Activated naive CD8-positive, alpha-beta T cell treated with anti-CD3 and anti-CD28 coated beads, Interleukin-2, amount 50 U/mL, for 24 hours (primary cell): ENCODE measurements around the gene RPL23.

Experiments used
- ATAC-seq: fragments of 150-1000 bp; cut with Tn5 transposase; one replicate; pipeline ENCODE4 v1.10.0; 2021
- DNase-seq: peaks from one replicate; pipeline ENCODE4 v3.0.0; 2021
- H3K27ac Mint-ChIP-seq: one replicate; pipeline ENCODE4 v1.8.0; 2021; ENCODE audit warnings: mild to moderate bottlenecking, mixed read lengths
- H3K27me3 Mint-ChIP-seq: one replicate; pipeline ENCODE4 v1.8.0; 2021; ENCODE audit warnings: mixed read lengths
- H3K36me3 Mint-ChIP-seq: one replicate; pipeline ENCODE4 v1.8.0; 2021; ENCODE audit warnings: low read depth, mixed read lengths
- H3K4me1 Mint-ChIP-seq: one replicate; pipeline ENCODE4 v1.8.0; 2021; ENCODE audit warnings: mixed read lengths
- H3K4me3 Mint-ChIP-seq: one replicate; pipeline ENCODE4 v1.8.0; 2021; ENCODE audit warnings: mild to moderate bottlenecking, moderate library complexity, mixed read lengths
- H3K9me3 Mint-ChIP-seq: one replicate; pipeline ENCODE4 v1.8.0; 2021; ENCODE audit warnings: mixed read lengths

Gene RPL23

GRCh38 chr17:38890410-38890746 lies 36.9 kb upstream of the RPL23 start:
- Mint-ChIP-seq H3K27me3 (no peaks in the 10 kb centered on the region), H3K9me3 (no peaks in the 10 kb centered on the region), H3K36me3 (peaks cover 19% of the 10 kb centered on the region), H3K4me1 (peaks cover 86% of the 10 kb centered on the region), H3K4me3 (peak overlapping the region; percentile 24), H3K27ac (peak overlapping the region; percentile 80)
- DNase-seq (no peak), ATAC-seq (peak; percentile 9)

DNA sequence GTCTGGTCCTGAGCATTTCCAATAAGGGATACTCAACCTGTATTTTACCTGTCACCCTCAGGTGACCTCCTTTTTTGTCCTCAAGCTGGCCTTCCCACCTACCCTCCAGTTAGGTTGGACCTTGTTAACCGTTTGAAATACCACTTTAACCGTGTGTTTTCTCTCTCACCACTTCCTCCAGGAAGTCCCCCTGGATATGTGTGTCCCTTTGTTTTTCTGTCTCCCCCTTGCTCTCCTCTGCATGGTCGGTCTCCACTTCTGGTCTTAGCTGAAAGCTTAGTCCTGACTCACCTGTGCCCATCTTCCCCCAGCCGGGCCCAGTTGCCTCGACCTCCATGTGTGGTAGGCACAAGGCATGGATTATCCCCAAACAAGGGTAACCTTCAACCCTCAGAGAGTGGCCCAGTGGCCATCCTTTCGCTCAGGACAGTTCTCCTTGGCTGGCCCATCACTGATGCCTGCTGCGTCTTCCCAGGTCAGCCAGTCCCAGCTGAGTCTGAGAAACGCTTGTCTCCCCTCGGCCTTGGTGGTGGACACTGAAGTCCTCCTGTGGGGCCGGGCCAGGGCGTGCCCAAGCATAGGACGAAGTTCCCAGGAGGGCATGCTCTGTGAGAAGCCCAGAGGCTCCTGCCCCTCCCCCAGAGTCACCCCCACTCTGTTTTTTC lies 36.4 kb upstream of the RPL23 start:
- ATAC-seq (no peak), DNase-seq (no peak)
- Mint-ChIP-seq H3K4me3 (peak overlapping the region; percentile 24), H3K4me1 (peaks cover 90% of the 10 kb centered on the region), H3K27ac (peak overlapping the region; percentile 80), H3K36me3 (peaks cover 22% of the 10 kb centered on the region), H3K27me3 (no peaks in the 10 kb centered on the region), H3K9me3 (no peaks in the 10 kb centered on the region)

- no peak for DNase-seq
- H3K27ac Mint-ChIP-seq, result no peak overlapping the region
- peaks cover 21% of the 10 kb centered on the region for H3K36me3 Mint-ChIP-seq
- H3K4me3 Mint-ChIP-seq, result no peak overlapping the region
- H3K4me1 Mint-ChIP-seq, result peaks cover 86% of the 10 kb centered on the region
- H3K9me3 Mint-ChIP-seq, result no peaks in the 10 kb centered on the region
- no peaks in the 10 kb centered on the region for H3K27me3 Mint-ChIP-seq
- ATAC-seq, result no peak
Observed at GRCh38 chr17:38888842-38889241, 35.3 kb upstream of the RPL23 start.

- H3K36me3 Mint-ChIP-seq, result peaks cover 26% of the 10 kb centered on the region
- H3K27me3 Mint-ChIP-seq, result no peaks in the 10 kb centered on the region
- H3K4me3 Mint-ChIP-seq, result no peak overlapping the region
- H3K27ac Mint-ChIP-seq, result no peak overlapping the region
- H3K4me1 Mint-ChIP-seq, result peaks cover 87% of the 10 kb centered on the region
- no peaks in the 10 kb centered on the region for H3K9me3 Mint-ChIP-seq
- no peak for DNase-seq
- ATAC-seq, result no peak
Observed at GRCh38 chr17:38886643-38887010, 33.1 kb upstream of the RPL23 start.

- DNase-seq (no peak), ATAC-seq (no peak)
- H3K27ac Mint-ChIP-seq, result peak overlapping the region; percentile 75
- H3K27me3 Mint-ChIP-seq, result no peaks in the 10 kb centered on the region
- peaks cover 87% of the 10 kb centered on the region for H3K4me1 Mint-ChIP-seq
- peak overlapping the region; percentile 28 for H3K4me3 Mint-ChIP-seq
- H3K9me3 Mint-ChIP-seq, result no peaks in the 10 kb centered on the region
- H3K36me3 Mint-ChIP-seq, result peaks cover 32% of the 10 kb centered on the region
Observed at GRCh38 chr17:38885728-38886642, 32.5 kb upstream of the RPL23 start.

- peaks cover 87% of the 10 kb centered on the region for H3K4me1 Mint-ChIP-seq
- H3K27ac Mint-ChIP-seq, result peak overlapping the region; percentile 75
- no peak for ATAC-seq
- H3K9me3 Mint-ChIP-seq, result no peaks in the 10 kb centered on the region
- peaks cover 33% of the 10 kb centered on the region for H3K36me3 Mint-ChIP-seq
- H3K4me3 Mint-ChIP-seq, result no peak overlapping the region
- H3K27me3 Mint-ChIP-seq, result no peaks in the 10 kb centered on the region
- no peak for DNase-seq
Observed at GRCh38 chr17:38885044-38885727, 31.7 kb upstream of the RPL23 start.

DNA sequence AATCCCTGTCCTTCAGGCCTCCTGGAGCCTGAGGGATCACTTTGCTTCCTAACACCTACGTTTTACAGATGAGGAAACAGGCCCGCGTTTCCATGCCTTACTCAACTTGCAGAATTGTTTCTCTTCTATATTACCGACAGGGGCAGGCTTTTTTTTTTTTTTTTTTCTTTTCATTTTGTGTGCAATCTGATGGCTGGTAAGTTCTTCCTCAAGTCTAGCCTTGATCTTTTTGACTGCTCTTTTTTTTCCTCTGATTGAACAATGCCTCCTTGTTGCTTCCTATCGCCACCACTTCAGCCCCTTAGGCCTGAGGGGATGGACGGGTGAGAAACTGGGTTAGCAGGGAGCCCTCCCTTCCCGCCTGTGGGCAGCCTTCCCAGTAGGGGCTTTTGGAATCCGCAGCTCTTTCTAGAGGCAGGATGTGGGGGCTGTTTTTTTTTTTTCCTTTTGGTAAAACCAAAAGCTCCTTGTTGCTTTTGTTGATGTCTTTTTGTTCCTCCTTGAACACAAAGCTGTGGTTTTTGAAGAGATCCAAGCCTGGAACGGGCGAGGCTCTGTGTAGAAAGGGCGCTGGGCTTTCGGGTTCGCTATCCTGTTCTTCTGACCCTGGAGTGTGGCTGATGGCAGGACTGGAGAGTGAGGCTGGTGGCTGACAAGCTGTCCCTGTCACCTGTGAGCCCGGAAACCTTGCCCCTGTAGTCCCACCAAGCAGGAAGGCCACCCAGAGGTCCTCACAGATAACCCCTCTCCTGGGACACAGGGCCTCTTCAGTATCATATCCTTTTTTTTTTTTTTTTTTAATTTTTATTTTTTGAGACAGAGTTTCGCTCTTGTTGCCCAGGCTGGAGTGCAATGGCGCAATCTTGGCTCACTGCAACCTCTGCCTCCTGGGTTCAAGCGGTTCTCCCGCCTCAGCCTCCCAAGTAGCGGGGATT lies 30.3 kb upstream of the RPL23 start:
- Mint-ChIP-seq H3K4me3 (peak overlapping the region; percentile 72), H3K36me3 (peaks cover 31% of the 10 kb centered on the region), H3K27ac (peak overlapping the region; percentile 90), H3K27me3 (no peaks in the 10 kb centered on the region), H3K4me1 (peaks cover 86% of the 10 kb centered on the region), H3K9me3 (no peaks in the 10 kb centered on the region)
- DNase-seq (no peak), ATAC-seq (peak; percentile 18)

GRCh38 chr17:38882870-38883269 lies 29.3 kb upstream of the RPL23 start:
- Mint-ChIP-seq H3K9me3 (no peaks in the 10 kb centered on the region), H3K27me3 (no peaks in the 10 kb centered on the region), H3K27ac (peak overlapping the region; percentile 90), H3K4me3 (no peak overlapping the region), H3K4me1 (peaks cover 94% of the 10 kb centered on the region), H3K36me3 (peaks cover 32% of the 10 kb centered on the region)
- DNase-seq (no peak), ATAC-seq (no peak)

DNA sequence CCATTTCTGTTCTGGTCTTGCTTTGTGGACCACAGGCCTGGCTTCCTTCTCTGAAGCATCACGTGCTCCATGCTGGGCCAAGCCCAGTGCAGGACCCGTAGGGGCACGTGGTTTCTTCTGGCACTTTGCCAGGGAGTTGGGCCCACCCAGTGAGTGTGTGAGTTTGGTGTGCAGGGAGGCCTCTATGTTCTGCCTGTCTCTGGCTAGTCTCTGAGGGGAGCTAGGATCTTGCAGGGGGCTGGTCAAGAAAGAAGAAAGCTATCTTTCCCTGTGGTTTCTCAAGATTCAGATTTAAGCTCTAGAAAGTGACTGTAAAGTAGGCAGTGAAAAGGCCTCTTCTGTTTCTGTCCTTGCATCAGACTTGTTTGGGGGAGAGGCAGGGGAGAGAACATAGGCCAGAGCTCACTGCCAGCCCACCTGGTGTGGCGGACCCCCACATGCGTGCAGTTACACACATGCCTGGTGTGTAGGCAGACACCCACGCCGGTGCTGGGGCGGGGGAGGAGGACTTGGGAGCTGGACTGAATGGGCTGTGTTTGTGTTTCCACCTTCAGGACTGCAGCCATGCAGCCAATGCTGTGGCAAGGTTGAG lies 28.2 kb upstream of the RPL23 start:
- H3K4me3 Mint-ChIP-seq, result peak overlapping the region; percentile 32
- peaks cover 94% of the 10 kb centered on the region for H3K4me1 Mint-ChIP-seq
- H3K27me3 Mint-ChIP-seq, result no peaks in the 10 kb centered on the region
- DNase-seq (peak; percentile 70), ATAC-seq (peak; percentile 55)
- H3K27ac Mint-ChIP-seq, result peak overlapping the region; percentile 88
- no peaks in the 10 kb centered on the region for H3K9me3 Mint-ChIP-seq
- peaks cover 32% of the 10 kb centered on the region for H3K36me3 Mint-ChIP-seq

DNA sequence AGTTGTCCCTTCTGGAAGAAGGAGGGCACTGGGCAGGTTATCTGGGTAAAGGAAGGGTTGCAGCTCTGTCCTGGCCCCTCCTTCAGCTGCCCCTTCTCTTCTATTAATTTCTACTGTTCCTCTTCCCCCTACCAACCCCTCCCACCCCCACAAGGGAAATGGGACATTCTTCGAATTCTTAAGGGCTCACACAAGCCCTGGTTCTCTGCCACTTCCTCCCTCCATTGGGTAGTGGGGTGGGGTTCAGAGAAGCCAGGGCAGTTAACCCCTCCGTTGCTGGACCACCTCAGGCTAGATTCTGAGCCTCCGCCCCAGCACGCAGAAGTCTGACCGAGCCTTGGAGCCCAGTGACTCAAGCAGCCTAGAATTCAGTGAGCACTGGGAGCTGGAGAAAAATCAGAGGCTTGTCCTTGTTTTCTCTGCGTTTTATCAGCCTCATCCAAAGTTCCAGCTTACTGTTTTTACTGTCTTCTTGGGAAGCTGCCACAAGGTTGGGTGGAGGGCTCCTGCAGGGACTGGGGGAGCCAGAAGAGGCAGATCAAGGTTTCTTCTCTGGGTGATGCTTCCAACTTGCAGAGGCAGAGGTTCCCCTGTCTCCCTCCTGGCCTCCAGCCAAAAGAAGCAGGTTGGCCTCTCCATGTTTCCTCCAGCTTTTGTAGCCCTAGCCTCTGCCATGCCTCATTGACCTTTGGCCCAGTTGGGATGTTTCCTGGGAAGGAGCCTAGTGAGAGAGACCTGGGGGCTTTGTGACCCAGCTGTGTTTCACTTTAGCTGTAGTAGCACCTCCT lies 26.6 kb upstream of the RPL23 start:
- no peaks in the 10 kb centered on the region for H3K27me3 Mint-ChIP-seq
- peaks cover 92% of the 10 kb centered on the region for H3K4me1 Mint-ChIP-seq
- H3K4me3 Mint-ChIP-seq, result no peak overlapping the region
- DNase-seq (no peak), ATAC-seq (no peak)
- H3K27ac Mint-ChIP-seq, result peak overlapping the region; percentile 64
- H3K36me3 Mint-ChIP-seq, result peaks cover 27% of the 10 kb centered on the region
- H3K9me3 Mint-ChIP-seq, result no peaks in the 10 kb centered on the region

DNA sequence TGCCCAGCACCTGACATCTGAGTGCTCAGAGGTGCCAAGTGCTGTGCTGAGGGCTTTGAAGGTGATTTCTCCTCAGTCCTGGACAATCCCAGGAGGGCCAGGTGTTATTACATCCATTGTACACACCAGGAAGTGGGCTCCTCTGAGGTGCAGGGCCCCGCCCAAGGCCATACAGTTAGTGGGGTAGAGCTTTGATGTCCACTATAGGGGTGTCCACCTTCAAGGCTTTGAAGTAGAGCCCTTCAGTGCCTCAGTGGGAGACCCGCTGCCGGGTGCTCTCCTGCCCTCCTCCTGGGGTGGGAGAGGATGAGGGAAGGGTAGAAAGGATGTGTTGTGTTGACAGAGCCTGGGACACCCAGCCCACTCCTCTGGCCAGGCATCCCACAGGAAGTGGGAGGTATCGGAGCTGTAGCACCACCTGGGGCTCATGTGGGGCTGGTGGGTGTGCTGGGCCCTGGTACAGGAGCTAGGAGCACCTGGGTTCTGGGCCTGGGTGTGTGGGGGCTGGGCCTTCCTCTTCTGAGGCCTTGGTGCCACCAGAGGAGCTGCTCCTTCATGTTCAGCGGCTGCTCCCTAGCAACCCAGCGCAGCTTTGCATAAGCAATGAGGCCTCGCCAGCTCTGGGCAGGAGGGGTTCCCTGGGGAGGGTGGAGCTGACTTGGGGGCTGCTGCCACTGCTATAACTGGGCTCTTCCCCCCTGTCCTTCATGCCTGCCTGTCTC lies 23.8 kb upstream of the RPL23 start:
- ATAC-seq, result peak; percentile 45
- Mint-ChIP-seq H3K4me3 (no peak overlapping the region), H3K4me1 (peaks cover 95% of the 10 kb centered on the region), H3K36me3 (peaks cover 19% of the 10 kb centered on the region), H3K27ac (peak overlapping the region; percentile 60), H3K27me3 (no peaks in the 10 kb centered on the region), H3K9me3 (no peaks in the 10 kb centered on the region)
- DNase-seq, result no peak

- H3K36me3 Mint-ChIP-seq, result peaks cover 12% of the 10 kb centered on the region
- peaks cover 89% of the 10 kb centered on the region for H3K4me1 Mint-ChIP-seq
- H3K9me3 Mint-ChIP-seq, result no peaks in the 10 kb centered on the region
- no peak overlapping the region for H3K4me3 Mint-ChIP-seq
- no peak for ATAC-seq
- H3K27ac Mint-ChIP-seq, result peak overlapping the region; percentile 81
- no peaks in the 10 kb centered on the region for H3K27me3 Mint-ChIP-seq
- DNase-seq, result no peak
Observed at GRCh38 chr17:38875477-38876075, 22.1 kb upstream of the RPL23 start.
